Measurements from ENCODE around the gene KCNG2.

The KCNG2 gene

DNA sequence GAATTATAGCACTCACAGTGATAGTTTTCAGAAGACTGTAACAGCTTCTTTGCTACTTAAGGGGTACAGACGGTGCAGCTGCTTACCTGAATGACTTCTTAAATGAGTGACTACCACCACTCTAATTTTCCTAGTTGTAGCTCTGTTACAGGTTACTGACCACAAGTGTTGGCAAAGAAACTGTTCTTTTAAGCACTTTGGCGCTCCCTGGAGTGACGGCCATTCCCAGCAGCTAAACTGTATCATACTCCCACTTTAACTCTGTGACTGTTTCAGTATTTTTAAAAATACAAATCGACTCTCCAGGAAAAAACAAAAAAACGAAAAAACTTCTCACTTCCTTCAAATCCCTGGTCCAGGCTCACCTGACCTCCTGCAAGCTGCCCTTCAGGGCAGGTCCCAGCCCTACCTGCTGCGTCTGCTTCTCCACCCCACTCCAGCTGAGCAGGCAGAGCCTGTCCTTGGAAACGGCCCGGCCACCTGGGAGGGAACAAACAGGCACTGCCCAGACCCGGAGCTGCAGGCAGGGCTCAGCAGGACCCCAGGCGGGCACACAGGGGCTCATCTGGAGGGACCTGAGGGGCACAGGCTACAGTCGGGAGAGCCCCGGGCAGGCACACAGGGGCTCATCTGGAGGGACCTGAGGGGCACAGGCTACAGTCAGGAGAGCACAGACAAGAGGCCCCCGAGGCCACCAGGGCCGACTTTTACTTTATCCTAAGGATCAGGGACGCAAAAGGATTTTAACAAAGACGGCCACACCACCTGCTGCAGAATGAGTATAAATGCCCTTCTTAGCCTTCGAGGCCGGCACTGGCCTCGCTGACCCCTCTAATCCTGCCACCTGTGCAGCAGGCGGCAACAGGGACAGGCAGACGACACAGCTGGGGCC is 129.2 kb downstream of the KCNG2 start:
- no peak for DNase-seq (ENCODE audit: low read depth)

DNA sequence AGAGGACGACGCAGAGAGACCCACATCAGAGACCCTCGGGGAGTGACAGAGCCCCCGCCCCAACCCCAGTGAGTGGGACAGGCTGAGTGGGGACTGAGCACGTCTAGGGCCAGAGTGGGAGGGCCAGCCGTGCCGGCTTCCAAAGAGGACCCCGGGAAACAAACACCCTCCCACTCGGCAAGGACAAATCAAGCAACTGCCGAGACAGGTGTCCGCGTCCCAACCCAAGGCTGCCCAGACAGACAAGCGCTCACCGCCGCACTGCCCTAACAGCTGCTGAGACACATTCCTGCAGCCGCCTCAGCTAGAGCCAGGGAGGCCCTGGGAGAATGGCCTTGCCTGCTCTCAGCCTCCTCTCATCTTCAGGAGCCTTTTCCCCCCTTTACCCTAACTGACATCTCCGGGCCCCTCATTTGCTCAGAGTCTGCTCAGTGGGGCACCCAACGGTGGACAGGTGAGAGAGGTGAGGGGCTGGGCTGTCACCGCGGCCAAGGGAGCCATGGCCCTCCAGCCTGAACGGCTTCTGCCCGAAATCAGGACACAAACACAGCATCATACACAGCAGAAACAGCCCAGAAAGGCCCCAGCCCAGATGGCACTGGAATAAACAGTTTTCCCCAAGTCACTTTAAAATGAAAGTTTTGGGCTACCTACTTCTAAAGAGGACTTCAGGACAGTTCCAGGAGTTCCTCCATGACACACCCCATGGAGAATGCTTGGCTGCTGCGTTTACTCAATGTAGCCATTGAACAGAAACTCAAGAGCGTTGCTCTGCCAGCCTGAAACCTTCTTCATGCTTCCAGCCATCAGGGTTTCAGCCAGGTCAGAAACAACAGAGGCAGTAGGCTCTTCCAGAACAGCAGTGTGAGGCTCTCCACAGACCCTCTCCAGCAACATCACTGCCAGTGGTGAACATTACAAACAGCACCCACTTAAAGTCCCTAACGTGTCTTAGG is 130.1 kb downstream of the KCNG2 start:
- no peak for DNase-seq (ENCODE audit: low read depth)

DNA sequence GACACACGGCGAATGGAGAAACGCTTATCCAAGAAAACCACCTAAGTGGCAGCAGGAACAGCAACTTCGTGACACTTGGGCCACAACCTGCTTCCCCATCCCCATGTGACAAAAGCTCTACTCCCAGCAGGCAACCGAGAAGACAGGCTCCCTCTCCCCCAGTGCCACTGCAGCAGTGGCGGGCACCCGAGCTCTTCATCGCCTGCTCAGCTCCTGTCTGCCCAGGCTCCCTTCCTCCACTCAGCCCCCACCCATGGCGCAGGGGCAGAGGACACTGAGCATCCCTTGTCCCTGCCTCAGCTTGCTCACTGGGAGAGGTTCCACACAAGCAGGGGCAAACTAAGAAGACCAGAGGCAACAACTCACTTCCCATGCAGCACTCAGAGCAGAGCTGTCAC is 130.8 kb downstream of the KCNG2 start:
- DNase-seq (ENCODE audit: low read depth), result no peak

DNA sequence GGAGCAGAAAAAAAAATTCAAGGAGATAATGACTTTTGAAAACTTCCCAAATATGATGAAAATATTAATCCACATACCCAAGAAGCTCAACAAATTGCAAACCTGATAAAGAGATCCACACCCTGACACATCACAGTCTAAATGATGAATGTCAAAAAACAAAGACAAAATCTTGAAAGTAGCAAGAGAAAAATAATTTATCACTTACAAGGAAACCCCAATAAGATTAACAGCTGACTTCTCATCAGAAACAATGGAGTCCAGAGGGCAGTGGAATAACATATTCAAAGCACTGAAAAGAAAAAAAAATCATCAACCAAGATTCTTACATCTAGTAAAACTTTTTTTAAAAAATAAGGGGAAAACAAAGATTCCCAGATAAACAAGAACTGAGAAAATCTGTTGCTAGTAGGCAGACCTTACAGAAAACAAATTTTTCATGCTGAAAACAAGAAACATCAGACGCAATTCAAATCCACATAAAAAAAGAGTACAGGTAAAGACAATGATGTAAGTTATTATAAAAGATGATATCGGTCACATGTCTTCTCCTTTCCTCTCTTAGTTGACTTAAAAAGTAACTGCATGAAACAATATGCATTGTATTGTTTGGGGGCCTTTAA is 132.4 kb downstream of the KCNG2 start:
- DNase-seq (ENCODE audit: low read depth), result no peak

DNA sequence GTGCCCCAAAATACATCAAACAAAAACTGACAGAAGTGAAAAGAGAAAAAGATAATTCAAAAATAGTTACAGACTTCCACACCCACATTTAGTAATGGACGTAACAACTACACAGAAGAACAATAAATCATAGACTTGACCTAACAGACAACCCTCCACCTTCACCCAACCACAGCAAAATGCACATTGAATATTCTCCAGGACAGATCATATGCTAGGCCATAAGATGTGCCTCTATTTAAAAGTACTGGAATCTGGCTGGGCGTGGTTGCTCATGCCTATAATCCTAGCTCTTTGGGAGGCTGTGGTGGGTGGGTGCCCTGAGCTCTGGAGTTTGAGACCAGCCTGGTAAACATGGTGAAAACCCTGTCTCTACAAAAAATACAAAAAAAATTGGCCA is 133.7 kb downstream of the KCNG2 start:
- no peak for DNase-seq (ENCODE audit: low read depth)

DNA sequence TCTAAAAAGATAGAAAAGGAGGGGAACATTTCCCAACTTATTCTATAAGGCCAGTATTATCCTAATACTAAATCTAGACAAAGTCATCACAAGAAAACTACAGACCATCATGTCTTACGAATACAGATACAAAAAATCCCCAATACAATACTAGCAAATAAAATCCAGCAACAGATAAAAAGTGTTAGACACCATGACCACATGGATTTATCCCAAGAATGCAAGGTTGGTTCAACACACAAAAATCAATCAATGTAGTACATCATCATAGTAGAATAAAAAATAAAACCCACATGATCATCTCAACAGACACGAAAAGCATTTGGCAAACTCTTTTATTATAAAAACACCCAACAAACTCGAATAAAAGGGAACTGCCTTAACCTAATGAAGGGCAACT is 135.2 kb downstream of the KCNG2 start:
- DNase-seq (ENCODE audit: low read depth), result no peak

DNA sequence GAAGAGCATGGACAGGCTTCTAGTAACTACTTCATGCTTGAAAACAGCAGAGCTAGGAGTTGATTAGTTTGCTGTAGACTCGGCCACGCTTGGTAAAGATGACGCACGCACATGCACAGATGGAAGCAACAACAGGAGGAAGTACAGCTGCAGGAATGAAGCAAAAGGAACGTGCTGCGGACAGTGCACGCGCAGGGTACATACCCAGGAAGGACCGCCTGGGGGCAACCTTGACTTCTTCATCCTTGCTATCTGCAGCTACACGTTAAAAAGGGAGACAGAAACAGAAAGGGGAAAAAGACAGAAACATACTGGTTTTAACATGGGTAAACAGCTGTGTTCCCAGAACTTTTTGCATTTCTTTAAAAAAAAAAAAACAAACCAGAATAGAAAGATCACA is 136.0 kb downstream of the KCNG2 start:
- DNase-seq (ENCODE audit: low read depth), result peak; percentile 39

DNA sequence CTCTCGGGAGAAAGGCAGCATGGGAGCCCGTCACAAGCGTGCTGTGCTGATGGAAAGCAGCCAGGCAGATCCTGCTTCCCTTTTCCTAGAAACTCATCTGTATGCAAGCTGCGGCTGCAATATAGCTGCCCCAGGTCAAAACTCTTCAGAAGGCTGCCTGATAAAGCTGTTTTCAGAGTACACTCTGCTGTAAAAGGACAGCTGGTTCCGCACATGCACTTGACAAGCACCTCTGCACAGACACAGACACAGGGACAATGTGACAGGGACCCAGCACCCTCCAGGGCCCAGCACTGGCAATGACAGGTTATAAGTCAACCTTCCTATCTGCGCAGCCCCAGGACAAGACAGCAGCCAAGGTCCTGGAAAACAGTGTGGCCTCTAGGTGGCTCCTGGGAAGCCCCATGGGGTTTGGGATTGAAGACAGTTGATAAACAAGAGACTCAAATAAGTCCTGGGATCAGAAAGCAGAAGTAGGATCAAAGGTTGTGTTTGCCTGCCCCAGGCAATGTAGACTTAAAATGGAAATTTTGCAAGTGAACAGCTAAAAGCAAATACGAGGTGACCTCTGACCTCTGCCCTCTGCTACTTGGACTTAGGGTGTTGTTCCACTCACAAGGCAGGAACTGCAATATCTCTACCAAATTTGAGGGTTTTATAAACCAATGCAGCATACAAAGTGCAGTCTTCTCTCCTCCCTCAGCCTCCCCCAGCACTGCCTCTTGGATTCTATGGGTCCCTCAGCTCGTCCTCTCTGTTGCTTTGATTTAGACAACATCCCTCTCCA is 136.8 kb downstream of the KCNG2 start:
- DNase-seq (ENCODE audit: low read depth), result no peak

DNA sequence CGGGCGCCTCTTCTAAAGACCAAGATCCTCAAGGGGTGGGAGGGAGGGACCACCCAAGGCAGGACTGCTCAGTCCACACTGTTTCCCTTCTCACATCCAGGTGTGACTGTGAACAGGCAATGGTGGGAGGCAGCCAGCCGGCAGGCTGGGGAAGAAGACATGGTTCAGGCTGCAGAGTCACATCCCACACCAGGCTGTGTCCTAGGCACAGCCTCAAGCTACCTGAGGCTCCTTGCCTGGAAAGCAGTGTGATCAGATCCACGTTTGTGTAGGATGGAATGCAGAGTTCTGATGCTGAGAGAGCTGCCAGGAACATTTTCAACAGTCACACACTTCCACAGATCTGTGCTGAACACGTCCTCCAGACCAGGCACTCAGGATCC is 137.4 kb downstream of the KCNG2 start:
- no peak for DNase-seq (ENCODE audit: low read depth)

DNA sequence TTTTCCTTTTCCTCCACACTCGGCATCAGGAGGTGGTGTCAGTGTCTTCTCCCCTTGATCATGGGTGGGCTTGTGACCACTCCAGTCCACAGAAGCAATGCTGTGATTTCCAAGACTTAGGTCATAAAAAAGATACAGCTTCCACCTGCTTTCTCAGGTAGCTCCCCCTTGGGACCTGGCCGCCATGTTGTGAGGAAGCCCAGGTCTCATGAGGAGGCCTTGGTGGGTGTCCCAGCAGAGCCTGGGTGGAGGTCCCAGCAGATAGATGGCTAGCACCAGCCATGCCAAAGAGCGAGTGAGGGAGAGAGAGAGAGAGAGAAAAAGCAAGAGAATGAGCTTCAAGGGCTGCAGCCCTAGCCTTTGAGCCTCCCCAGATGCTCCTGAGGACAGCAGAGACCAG is 137.8 kb downstream of the KCNG2 start:
- no peak for DNase-seq (ENCODE audit: low read depth)

DNA sequence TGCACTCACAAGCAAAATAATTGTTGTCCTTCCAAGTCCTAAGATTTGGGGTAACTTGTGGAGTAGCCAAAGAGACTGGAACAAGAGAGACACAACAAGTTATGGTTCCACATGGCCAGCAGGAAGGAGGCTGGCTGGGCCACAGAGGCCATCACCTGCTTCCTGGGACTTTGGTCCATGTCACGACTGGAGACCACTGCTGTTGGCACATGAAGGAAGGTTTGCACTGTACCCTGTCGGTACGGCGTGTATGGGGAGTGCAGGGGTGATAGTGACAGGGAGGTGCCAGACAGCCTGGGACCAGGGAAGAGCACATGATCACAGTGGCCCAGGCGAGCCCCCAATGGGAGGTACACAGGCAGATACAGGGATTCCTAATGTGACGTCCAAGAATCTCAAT is 138.2 kb downstream of the KCNG2 start:
- no peak for DNase-seq (ENCODE audit: low read depth)

DNA sequence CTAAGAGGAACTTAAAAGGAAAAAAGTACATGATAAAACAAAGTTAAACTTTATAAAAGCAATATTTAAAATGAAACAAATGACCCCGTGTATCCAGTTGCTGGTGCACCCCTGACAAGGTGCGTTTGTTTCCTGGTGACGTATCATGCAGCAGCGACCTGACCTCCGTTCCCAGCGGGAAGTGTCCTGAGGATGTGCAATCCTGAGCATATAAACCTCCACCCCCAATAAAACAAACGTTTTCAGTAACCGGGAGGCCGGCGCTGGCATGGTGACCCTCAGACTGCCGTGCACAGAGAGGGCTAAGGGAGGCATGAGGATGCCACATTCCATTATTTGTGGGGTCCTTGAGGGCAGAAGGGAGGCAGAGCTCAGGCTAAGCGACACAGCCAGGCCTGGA is 138.9 kb downstream of the KCNG2 start:
- no peak for DNase-seq (ENCODE audit: low read depth)

DNA sequence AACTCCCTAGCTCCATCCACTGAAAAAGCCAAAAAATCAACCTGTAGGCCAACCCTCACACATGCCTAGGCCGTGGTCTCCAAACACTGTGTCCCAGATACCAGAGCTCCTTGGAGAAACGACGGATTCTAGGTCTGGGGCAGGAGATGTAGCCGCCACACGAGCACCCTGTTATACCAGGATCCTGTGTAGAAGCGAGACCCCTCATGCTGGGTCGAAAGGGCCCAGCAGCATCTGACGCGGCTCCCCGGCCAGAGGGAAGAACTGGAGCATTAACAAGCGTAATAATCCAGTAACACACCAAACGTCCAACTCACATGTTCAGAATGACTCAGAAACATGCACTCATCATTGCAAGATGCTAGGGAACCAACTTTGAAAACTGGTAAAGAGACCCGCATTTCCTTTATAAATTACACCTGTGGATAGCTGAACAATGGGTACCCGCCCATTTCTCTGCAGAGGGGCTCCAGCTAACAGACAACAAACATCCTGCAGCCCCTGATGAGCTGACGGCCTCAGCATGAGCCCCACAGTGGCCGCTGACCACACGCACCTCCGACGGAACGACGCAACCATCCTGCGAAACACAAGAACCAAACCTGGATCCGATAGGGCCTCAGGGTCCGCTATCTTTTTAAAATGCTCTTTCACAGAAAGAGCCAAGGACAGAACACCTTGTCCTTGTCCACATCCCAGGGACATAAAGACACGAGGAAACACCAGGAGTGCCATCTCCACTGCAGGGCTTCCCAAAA is 139.5 kb downstream of the KCNG2 start:
- no peak for DNase-seq (ENCODE audit: low read depth)

DNA sequence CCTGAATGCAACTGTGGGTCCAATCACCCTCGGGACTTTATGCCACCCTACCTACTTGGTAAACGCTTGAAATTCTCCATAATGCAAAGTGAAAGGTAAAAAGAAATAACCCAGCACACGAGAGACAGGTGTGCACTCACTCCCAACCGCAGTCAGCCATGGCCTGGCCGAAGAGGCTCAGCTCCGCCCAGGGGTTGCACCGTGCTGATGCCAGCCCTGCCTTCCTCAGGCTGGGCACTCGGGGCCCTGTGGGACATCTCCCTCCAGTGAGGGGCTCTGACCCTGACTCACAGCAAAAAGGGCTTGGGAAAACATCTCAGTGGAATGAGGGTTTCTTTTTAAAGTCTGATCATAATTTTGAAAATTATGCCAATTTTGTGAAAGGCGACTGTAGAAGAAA is 140.5 kb downstream of the KCNG2 start:
- DNase-seq (ENCODE audit: low read depth), result no peak

DNA sequence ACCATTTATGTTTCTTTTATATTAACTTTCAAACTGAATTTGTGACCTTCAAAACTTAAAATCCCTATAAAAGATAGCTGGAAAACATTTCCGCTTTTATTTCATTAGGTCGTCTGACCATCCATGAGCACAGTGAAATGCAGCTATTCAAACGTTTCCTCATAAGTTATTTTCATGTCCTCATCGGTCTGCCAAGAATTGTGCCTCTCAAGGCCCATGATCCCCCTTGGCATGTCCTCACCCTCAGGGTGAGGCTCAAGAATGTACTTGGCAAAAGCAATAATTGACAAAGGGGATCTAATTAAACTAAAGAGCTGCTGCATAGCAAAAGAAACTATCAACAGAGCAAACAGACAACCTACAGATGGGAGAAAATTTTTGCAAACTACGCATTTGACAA is 141.4 kb downstream of the KCNG2 start:
- DNase-seq (ENCODE audit: low read depth), result no peak

DNA sequence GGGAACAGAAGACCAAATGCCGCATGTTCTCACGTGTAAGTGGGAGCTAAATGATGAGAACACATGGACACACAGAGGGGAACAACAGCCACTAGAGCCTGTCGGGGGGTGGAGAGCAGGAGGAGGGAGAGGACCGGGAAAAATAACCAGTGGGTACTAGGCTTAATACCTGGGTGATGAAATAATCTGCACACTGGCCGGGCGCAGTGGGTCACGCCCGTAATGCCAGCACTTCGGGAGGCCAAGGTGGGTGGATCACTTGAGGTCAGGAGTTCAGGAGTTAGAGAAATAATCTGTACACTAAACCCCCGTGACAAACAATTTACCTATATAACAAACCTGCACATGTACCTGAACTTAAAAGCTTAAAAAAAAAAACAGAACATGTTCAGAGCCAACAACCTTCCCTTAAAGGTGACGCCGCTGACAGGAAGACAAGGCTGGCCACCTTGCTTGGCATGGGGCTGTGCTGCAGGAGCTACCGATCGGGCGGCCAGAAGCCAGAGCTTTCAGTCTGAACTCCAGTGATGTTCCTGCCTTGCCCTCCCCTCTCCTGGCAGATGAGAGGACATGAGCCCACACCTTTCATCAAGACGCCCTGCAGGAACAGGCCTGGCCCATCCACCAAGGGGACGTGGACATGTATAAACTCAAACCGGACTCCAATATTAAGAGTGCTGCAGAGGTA is 142.5 kb downstream of the KCNG2 start:
- DNase-seq (ENCODE audit: low read depth), result no peak

DNA sequence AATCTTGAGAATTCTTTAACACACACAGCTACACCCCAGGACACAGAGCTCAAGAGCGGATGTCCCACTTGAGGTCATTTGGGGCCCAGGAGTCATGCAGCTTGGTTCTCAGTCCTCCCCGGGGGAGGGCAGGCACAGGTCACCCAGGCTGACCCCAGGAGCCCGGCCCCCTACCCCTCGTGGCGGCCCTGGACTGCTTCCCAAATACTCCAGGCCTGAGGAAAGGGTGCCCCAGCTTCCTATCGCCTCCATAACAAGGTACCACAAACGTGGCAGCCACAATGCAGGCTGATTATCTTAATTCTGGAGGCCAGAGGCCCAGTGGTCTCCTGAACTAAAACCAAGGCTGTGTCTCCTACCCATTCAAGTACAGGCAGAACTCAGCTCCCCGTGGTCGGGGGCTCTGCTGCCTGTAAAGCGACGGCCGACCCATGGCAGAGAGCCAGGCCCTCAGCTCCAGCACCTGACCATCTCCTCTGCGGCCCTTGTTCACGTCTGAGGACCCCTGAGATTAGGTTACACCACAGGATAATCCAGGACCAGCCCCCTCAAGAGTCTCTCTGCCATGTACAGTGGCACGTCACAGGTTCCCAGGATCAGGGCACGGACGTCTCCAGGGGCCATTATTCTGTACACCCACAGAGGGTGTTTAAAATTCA is 143.2 kb downstream of the KCNG2 start:
- no peak for DNase-seq (ENCODE audit: low read depth)

DNA sequence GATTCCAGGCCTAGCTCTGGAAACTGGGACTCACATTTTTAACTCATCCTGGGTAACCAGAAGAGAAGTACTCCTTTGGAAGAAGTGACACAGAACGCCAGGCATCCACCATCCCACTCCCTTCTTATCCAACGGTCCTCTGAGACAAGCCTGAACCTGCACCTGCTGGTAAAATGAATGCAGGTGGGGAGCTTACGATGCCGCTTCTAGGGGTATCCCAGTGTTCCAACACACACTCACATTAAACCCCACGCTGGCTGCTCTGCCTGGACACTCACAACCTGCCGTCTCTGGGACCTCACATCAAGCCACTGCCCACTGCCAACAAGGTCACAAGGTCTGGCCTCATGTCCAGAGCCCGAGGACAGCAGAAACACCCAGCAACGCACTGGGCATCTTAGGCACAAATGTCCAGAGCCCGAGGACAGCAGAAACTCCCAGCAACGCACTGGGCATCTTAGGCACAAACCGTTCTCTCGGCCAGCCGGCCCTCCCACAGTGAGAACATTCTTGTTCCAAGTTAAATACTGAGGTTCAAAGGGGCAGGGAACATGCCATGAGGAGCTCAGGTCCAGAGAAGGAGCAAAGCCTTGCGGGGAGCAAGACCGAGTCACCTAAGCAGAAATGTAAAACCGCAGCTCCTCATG is 143.9 kb downstream of the KCNG2 start:
- no peak for DNase-seq (ENCODE audit: low read depth)

DNA sequence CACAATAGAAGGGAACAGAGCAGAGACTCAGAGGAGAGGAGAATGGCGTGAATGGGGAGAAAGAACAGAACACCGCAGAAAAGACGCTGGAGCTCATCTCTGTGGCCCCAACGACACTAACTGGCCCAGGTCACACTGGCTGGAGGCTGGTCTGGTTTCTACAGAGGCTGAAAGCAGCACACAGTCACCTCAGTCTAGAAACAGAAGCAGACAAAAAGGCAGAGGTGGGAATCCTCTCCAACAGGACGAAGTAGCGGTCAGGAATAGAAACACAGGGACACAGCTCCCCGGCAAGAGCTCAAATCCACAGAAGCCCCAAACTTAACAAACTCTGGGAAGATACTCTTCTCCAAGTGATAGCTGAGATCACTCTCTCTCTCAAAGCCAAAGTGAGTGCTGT is 144.5 kb downstream of the KCNG2 start:
- DNase-seq (ENCODE audit: low read depth), result no peak

Measured in GM04503 (cell line).